ENCODE results near the gene OSER1. TPM values are rescaled to one million over a fixed set of nuclear protein-coding genes. Genes with fewer than 3 reads are reported as not detected.

Gene OSER1
- total and polyA plus RNA-seq, 2 donors: 28.4 to 56.7 TPM

GRCh38 chr20:44187054-44187771 is 23.4 kb downstream of the OSER1 start, which contains the start of gene JPH2:
Gene JPH2, minus strand, starts transcription at chr20:44187188. Its CDS starts 483 bp downstream, at chr20:44186705.
- peaks cover 0 to 2% of the 10 kb centered on the region in 2 donors for H3K4me1 ChIP-seq (ENCODE audit: control insufficient read depth in 2 of 2, insufficient read depth in 2 of 2, low read length in 2 of 2)
- H3K9me3 ChIP-seq (ENCODE audit: control insufficient read depth in 2 of 2, insufficient read depth in 1 of 2, low read length in 1 of 2): no peaks in the 10 kb centered on the region
- H3K27ac ChIP-seq (ENCODE audit: low read depth in 1 of 2, low read length in 1 of 2): no peak within 1 kb of the TSS
- DNase-seq (ENCODE audit: low read depth in 6 of 9, low spot score in 9 of 9): no peak
- H3K27me3 ChIP-seq (ENCODE audit: control insufficient read depth in 2 of 2, insufficient read depth in 1 of 2, low read length in 1 of 2): peaks cover 28 to 66% of the 10 kb centered on the region in 2 donors
- H3K36me3 ChIP-seq (ENCODE audit: control insufficient read depth in 2 of 2, insufficient read depth in 2 of 2, low read length in 1 of 2): no peaks in the 10 kb centered on the region
- WGBS: 6% methylated on average over 24 of the region's 24 CpGs
- H3K4me3 ChIP-seq (ENCODE audit: low read length in 2 of 2): peak within 1 kb of the TSS in 1 of 2 donors; percentile 12

- H3K9me3 ChIP-seq (ENCODE audit: control insufficient read depth in 2 of 2, insufficient read depth in 1 of 2, low read length in 1 of 2): no peaks in the 10 kb centered on the region
- peak overlapping the region in 1 of 2 donors; percentile 12 for H3K4me3 ChIP-seq (ENCODE audit: low read length in 2 of 2)
- no peak for DNase-seq (ENCODE audit: low read depth in 6 of 9, low spot score in 9 of 9)
- H3K27ac ChIP-seq (ENCODE audit: low read depth in 1 of 2, low read length in 1 of 2): no peak overlapping the region
- no peaks in the 10 kb centered on the region for H3K36me3 ChIP-seq (ENCODE audit: control insufficient read depth in 2 of 2, insufficient read depth in 2 of 2, low read length in 1 of 2)
- peaks cover 28 to 71% of the 10 kb centered on the region in 2 donors for H3K27me3 ChIP-seq (ENCODE audit: control insufficient read depth in 2 of 2, insufficient read depth in 1 of 2, low read length in 1 of 2)
- H3K4me1 ChIP-seq (ENCODE audit: control insufficient read depth in 2 of 2, insufficient read depth in 2 of 2, low read length in 2 of 2): peaks cover 0 to 2% of the 10 kb centered on the region in 2 donors
- 25% methylated on average over 14 of the region's 14 CpGs for WGBS
These were observed 23.9 kb downstream of the OSER1 start for GRCh38 chr20:44186674-44187053.

- H3K9me3 ChIP-seq (ENCODE audit: control insufficient read depth in 2 of 2, insufficient read depth in 1 of 2, low read length in 1 of 2): no peaks in the 10 kb centered on the region
- H3K27me3 ChIP-seq (ENCODE audit: control insufficient read depth in 2 of 2, insufficient read depth in 1 of 2, low read length in 1 of 2): peaks cover 28 to 74% of the 10 kb centered on the region in 2 donors
- H3K27ac ChIP-seq (ENCODE audit: low read depth in 1 of 2, low read length in 1 of 2): no peak overlapping the region
- no peak overlapping the region for H3K4me3 ChIP-seq (ENCODE audit: low read length in 2 of 2)
- WGBS: 94% methylated on average over 14 of the region's 14 CpGs
- H3K36me3 ChIP-seq (ENCODE audit: control insufficient read depth in 2 of 2, insufficient read depth in 2 of 2, low read length in 1 of 2): no peaks in the 10 kb centered on the region
- peaks cover 0 to 2% of the 10 kb centered on the region in 2 donors for H3K4me1 ChIP-seq (ENCODE audit: control insufficient read depth in 2 of 2, insufficient read depth in 2 of 2, low read length in 2 of 2)
- no peak for DNase-seq (ENCODE audit: low read depth in 6 of 9, low spot score in 9 of 9)
These were observed 24.4 kb downstream of the OSER1 start for GRCh38 chr20:44186201-44186600.

GRCh38 chr20:44185574-44185973 is 25.0 kb downstream of the OSER1 start:
- no peak for DNase-seq (ENCODE audit: low read depth in 6 of 9, low spot score in 9 of 9)
- no peaks in the 10 kb centered on the region for H3K9me3 ChIP-seq (ENCODE audit: control insufficient read depth in 2 of 2, insufficient read depth in 1 of 2, low read length in 1 of 2)
- H3K36me3 ChIP-seq (ENCODE audit: control insufficient read depth in 2 of 2, insufficient read depth in 2 of 2, low read length in 1 of 2): no peaks in the 10 kb centered on the region
- H3K4me1 ChIP-seq (ENCODE audit: control insufficient read depth in 2 of 2, insufficient read depth in 2 of 2, low read length in 2 of 2): peaks cover 0 to 2% of the 10 kb centered on the region in 2 donors
- 97% methylated on average over 4 of the region's 4 CpGs for WGBS
- peaks cover 28 to 78% of the 10 kb centered on the region in 2 donors for H3K27me3 ChIP-seq (ENCODE audit: control insufficient read depth in 2 of 2, insufficient read depth in 1 of 2, low read length in 1 of 2)
- no peak overlapping the region for H3K4me3 ChIP-seq (ENCODE audit: low read length in 2 of 2)
- H3K27ac ChIP-seq (ENCODE audit: low read depth in 1 of 2, low read length in 1 of 2): no peak overlapping the region

GRCh38 chr20:44183282-44183681 is 27.3 kb downstream of the OSER1 start:
- H3K36me3 ChIP-seq (ENCODE audit: control insufficient read depth in 2 of 2, insufficient read depth in 2 of 2, low read length in 1 of 2): no peaks in the 10 kb centered on the region
- H3K27me3 ChIP-seq (ENCODE audit: control insufficient read depth in 2 of 2, insufficient read depth in 1 of 2, low read length in 1 of 2): peaks cover 20 to 70% of the 10 kb centered on the region in 2 donors
- no peak for DNase-seq (ENCODE audit: low read depth in 6 of 9, low spot score in 9 of 9)
- WGBS: 89% methylated on average over 7 of the region's 7 CpGs
- H3K4me3 ChIP-seq (ENCODE audit: low read length in 2 of 2): no peak overlapping the region
- H3K27ac ChIP-seq (ENCODE audit: low read depth in 1 of 2, low read length in 1 of 2): no peak overlapping the region
- H3K4me1 ChIP-seq (ENCODE audit: control insufficient read depth in 2 of 2, insufficient read depth in 2 of 2, low read length in 2 of 2): peaks cover 0 to 2% of the 10 kb centered on the region in 2 donors
- H3K9me3 ChIP-seq (ENCODE audit: control insufficient read depth in 2 of 2, insufficient read depth in 1 of 2, low read length in 1 of 2): no peaks in the 10 kb centered on the region

- no peak overlapping the region for H3K4me3 ChIP-seq (ENCODE audit: low read length in 2 of 2)
- H3K27me3 ChIP-seq (ENCODE audit: control insufficient read depth in 2 of 2, insufficient read depth in 1 of 2, low read length in 1 of 2): peaks cover 18 to 66% of the 10 kb centered on the region in 2 donors
- DNase-seq (ENCODE audit: low read depth in 6 of 9, low spot score in 9 of 9): no peak
- no peak overlapping the region for H3K27ac ChIP-seq (ENCODE audit: low read depth in 1 of 2, low read length in 1 of 2)
- H3K4me1 ChIP-seq (ENCODE audit: control insufficient read depth in 2 of 2, insufficient read depth in 2 of 2, low read length in 2 of 2): peaks cover 0 to 2% of the 10 kb centered on the region in 2 donors
- no peaks in the 10 kb centered on the region for H3K36me3 ChIP-seq (ENCODE audit: control insufficient read depth in 2 of 2, insufficient read depth in 2 of 2, low read length in 1 of 2)
- H3K9me3 ChIP-seq (ENCODE audit: control insufficient read depth in 2 of 2, insufficient read depth in 1 of 2, low read length in 1 of 2): no peaks in the 10 kb centered on the region
- WGBS: 99% methylated on average over 3 of the region's 3 CpGs
These were observed 27.7 kb downstream of the OSER1 start for GRCh38 chr20:44182863-44183262.

GRCh38 chr20:44182135-44182765 is 28.3 kb downstream of the OSER1 start:
- Histone ChIP-seq H3K36me3 (ENCODE audit: control insufficient read depth in 2 of 2, insufficient read depth in 2 of 2, low read length in 1 of 2) (no peaks in the 10 kb centered on the region), H3K4me1 (ENCODE audit: control insufficient read depth in 2 of 2, insufficient read depth in 2 of 2, low read length in 2 of 2) (peaks cover 0 to 2% of the 10 kb centered on the region in 2 donors), H3K9me3 (ENCODE audit: control insufficient read depth in 2 of 2, insufficient read depth in 1 of 2, low read length in 1 of 2) (no peaks in the 10 kb centered on the region), H3K27me3 (ENCODE audit: control insufficient read depth in 2 of 2, insufficient read depth in 1 of 2, low read length in 1 of 2) (peaks cover 18 to 62% of the 10 kb centered on the region in 2 donors), H3K4me3 (ENCODE audit: low read length in 2 of 2) (no peak overlapping the region), H3K27ac (ENCODE audit: low read depth in 1 of 2, low read length in 1 of 2) (no peak overlapping the region)
- WGBS: 54% methylated on average over 13 of the region's 13 CpGs
- DNase-seq (ENCODE audit: low read depth in 6 of 9, low spot score in 9 of 9): no peak

- no peak overlapping the region for H3K27ac ChIP-seq (ENCODE audit: low read depth in 1 of 2, low read length in 1 of 2)
- H3K27me3 ChIP-seq (ENCODE audit: control insufficient read depth in 2 of 2, insufficient read depth in 1 of 2, low read length in 1 of 2): peaks cover 14 to 60% of the 10 kb centered on the region in 2 donors
- no peak for DNase-seq (ENCODE audit: low read depth in 6 of 9, low spot score in 9 of 9)
- WGBS: 78% methylated on average over 11 of the region's 11 CpGs
- H3K4me3 ChIP-seq (ENCODE audit: low read length in 2 of 2): no peak overlapping the region
- H3K9me3 ChIP-seq (ENCODE audit: control insufficient read depth in 2 of 2, insufficient read depth in 1 of 2, low read length in 1 of 2): no peaks in the 10 kb centered on the region
- H3K36me3 ChIP-seq (ENCODE audit: control insufficient read depth in 2 of 2, insufficient read depth in 2 of 2, low read length in 1 of 2): no peaks in the 10 kb centered on the region
- no peaks in the 10 kb centered on the region for H3K4me1 ChIP-seq (ENCODE audit: control insufficient read depth in 2 of 2, insufficient read depth in 2 of 2, low read length in 2 of 2)
These were observed 29.0 kb downstream of the OSER1 start for GRCh38 chr20:44181611-44182010.

GRCh38 chr20:44180814-44181213 is 29.8 kb downstream of the OSER1 start:
- Histone ChIP-seq H3K27ac (ENCODE audit: low read depth in 1 of 2, low read length in 1 of 2) (no peak overlapping the region), H3K9me3 (ENCODE audit: control insufficient read depth in 2 of 2, insufficient read depth in 1 of 2, low read length in 1 of 2) (no peaks in the 10 kb centered on the region), H3K36me3 (ENCODE audit: control insufficient read depth in 2 of 2, insufficient read depth in 2 of 2, low read length in 1 of 2) (no peaks in the 10 kb centered on the region), H3K27me3 (ENCODE audit: control insufficient read depth in 2 of 2, insufficient read depth in 1 of 2, low read length in 1 of 2) (peaks cover 12 to 52% of the 10 kb centered on the region in 2 donors), H3K4me1 (ENCODE audit: control insufficient read depth in 2 of 2, insufficient read depth in 2 of 2, low read length in 2 of 2) (no peaks in the 10 kb centered on the region), H3K4me3 (ENCODE audit: low read length in 2 of 2) (no peak overlapping the region)
- WGBS: 39% methylated on average over 9 of the region's 9 CpGs
- DNase-seq (ENCODE audit: low read depth in 6 of 9, low spot score in 9 of 9): no peak

Measured in thymus (tissue), 11 donors.